IMR-90 (cell line): Measurements from ENCODE around the gene MNAT1. TPM values are rescaled to one million over a fixed set of nuclear protein-coding genes. Genes with fewer than 3 reads are reported as not detected.
A peak's percentile ranks its signal among the peaks of the same experiment; 100 is the strongest.

Source experiments
- ATAC-seq: fragments of 200-7000 bp; cut with Tn5 transposase; 2 replicates; pipeline ENCODE4 v1.9.1; 2020; ENCODE audit warnings: low read depth, mild to moderate bottlenecking, moderate library complexity
- BruUV-seq: library from RNA; stranded (reverse); fragments of 400-500 nt; replicated peaks from 2 replicates; lab custom pipeline; 2021; lab: Mats Ljungman, UMichigan
- CTCF ChIA-PET: fragments of 300-600 bp; formaldehyde crosslinking; extraction: SDS; loops from one replicate; lab custom pipeline; 2021; ENCODE audit warnings: antibody characterized with exemption; lab: Yijun Ruan, JAX
- POLR2A ChIA-PET: fragments of 300-600 bp; sonication (Branson Sonifier 250); formaldehyde crosslinking; loops from one replicate; lab custom pipeline; 2022; ENCODE audit warnings: antibody characterized with exemption; ENCODE audit not compliant: unreplicated experiment; lab: Charles Lee
- DNase-seq: peaks from one replicate; pipeline ENCODE4 v3.0.0; 2013
- H2AFZ ChIP-seq: replicated peaks from 2 replicates; pipeline ENCODE3; 2013; ENCODE audit warnings: low read length, mild to moderate bottlenecking; ENCODE audit not compliant: poor library complexity
- H2AK5ac ChIP-seq: 2 replicates; pipeline ENCODE4 v1.6.1; 2013; ENCODE audit warnings: low read depth, low read length, inconsistent platforms
- H2AK9ac ChIP-seq: replicated peaks from 2 replicates; pipeline ENCODE3; 2013; ENCODE audit warnings: mild to moderate bottlenecking, low read depth, low read length, moderate library complexity; ENCODE audit not compliant: poor library complexity
- H2BK120ac ChIP-seq: 2 replicates; pipeline ENCODE4 v1.6.1; 2013; ENCODE audit warnings: low read depth, low read length, inconsistent platforms
- H2BK15ac ChIP-seq: 3 replicates; pipeline ENCODE4 v1.6.1; 2013; ENCODE audit warnings: low read depth, low read length, inconsistent platforms
- H2BK20ac ChIP-seq: 2 replicates; pipeline ENCODE4 v1.6.1; 2013; ENCODE audit warnings: low read depth, mild to moderate bottlenecking, inconsistent platforms, low read length, moderate library complexity
- H2BK5ac ChIP-seq: 2 replicates; pipeline ENCODE4 v1.6.1; 2013; ENCODE audit warnings: mild to moderate bottlenecking, low read depth, low read length, inconsistent platforms; ENCODE audit not compliant: poor library complexity, severe bottlenecking
- H3K14ac ChIP-seq: replicated peaks from 2 replicates; pipeline ENCODE4 v1.6.1; 2013; ENCODE audit warnings: low read depth, low read length, inconsistent platforms
- H3K18ac ChIP-seq: 2 replicates; pipeline ENCODE4 v1.6.1; 2013; ENCODE audit warnings: low read depth, low read length, control low read depth
- H3K23ac ChIP-seq: 2 replicates; pipeline ENCODE4 v1.6.1; 2013; ENCODE audit warnings: low read depth, low read length, inconsistent platforms
- H3K27ac ChIP-seq: 2 replicates; pipeline ENCODE4 v1.5.1; 2013; ENCODE audit warnings: mild to moderate bottlenecking, control low read depth, low read length; ENCODE audit not compliant: insufficient read depth
- H3K27me3 ChIP-seq: 2 replicates; pipeline ENCODE4 v1.6.1; 2013; ENCODE audit warnings: low read length; ENCODE audit not compliant: control insufficient read depth, insufficient read depth
- H3K36me3 ChIP-seq: 2 replicates; pipeline ENCODE4 v1.6.1; 2013; ENCODE audit warnings: low read length, mixed read lengths; ENCODE audit not compliant: control insufficient read depth, insufficient read depth
- H3K4ac ChIP-seq: 2 replicates; pipeline ENCODE4 v1.6.1; 2013; ENCODE audit warnings: low read depth, low read length, inconsistent platforms
- H3K4me1 ChIP-seq: 2 replicates; pipeline ENCODE4 v1.6.1; 2013; ENCODE audit warnings: low read length, mixed read lengths; ENCODE audit not compliant: control insufficient read depth, insufficient read depth
- H3K4me2 ChIP-seq: 2 replicates; pipeline ENCODE4 v1.6.1; 2013; ENCODE audit warnings: low read depth, mild to moderate bottlenecking, control low read depth, low read length, moderate library complexity
- H3K4me3 ChIP-seq: 2 replicates; pipeline ENCODE4 v1.5.1; 2013; ENCODE audit warnings: low read depth, mild to moderate bottlenecking, control low read depth, low read length, moderate library complexity; ENCODE audit not compliant: insufficient read depth
- H3K56ac ChIP-seq: 2 replicates; pipeline ENCODE4 v1.6.1; 2013; ENCODE audit warnings: low read length, inconsistent platforms; ENCODE audit not compliant: insufficient read depth; ENCODE audit errors: extremely low read depth
- H3K79me1 ChIP-seq, 2 experiments: 2 replicates each; pipeline ENCODE4 v1.6.1; 2013; ENCODE audit warnings: low read length in 2 of 2, inconsistent platforms in 1 of 2, low read depth in 1 of 2
- H3K9ac ChIP-seq: 2 replicates; pipeline ENCODE4 v1.6.1; 2013; ENCODE audit warnings: low read depth, low read length, control low read depth
- H3K9me1 ChIP-seq: 2 replicates; pipeline ENCODE4 v1.6.1; 2013; ENCODE audit warnings: low read length, inconsistent platforms; ENCODE audit not compliant: insufficient read depth
- H3K9me3 ChIP-seq: 2 replicates; pipeline ENCODE4 v1.6.1; 2013; ENCODE audit warnings: low read length; ENCODE audit not compliant: control insufficient read depth, insufficient read depth
- H4K20me1 ChIP-seq: 2 replicates; pipeline ENCODE4 v1.6.1; 2013; ENCODE audit warnings: low read length, inconsistent platforms; ENCODE audit not compliant: insufficient read depth
- H4K5ac ChIP-seq: 2 replicates; pipeline ENCODE4 v1.6.1; 2013; ENCODE audit warnings: mild to moderate bottlenecking, low read depth, low read length, control low read depth
- H4K8ac ChIP-seq, 2 experiments: 2 replicates each; pipeline ENCODE4 v1.6.1; 2013; ENCODE audit warnings: low read depth in 2 of 2, low read length in 2 of 2, control low read depth in 1 of 2, inconsistent platforms in 1 of 2
- H4K91ac ChIP-seq: 2 replicates; pipeline ENCODE4 v1.6.1; 2013; ENCODE audit warnings: low read depth, low read length, inconsistent platforms; ENCODE audit not compliant: insufficient read depth
- BHLHE40 ChIP-seq: fragments of 150-350 bp; IDR thresholded peaks from 2 replicates; pipeline ENCODE4 v1.6.1; 2016; ENCODE audit warnings: mild to moderate bottlenecking, low read depth, low read length
- CHD1 ChIP-seq: IDR thresholded peaks from 2 replicates; pipeline ENCODE4 v1.6.1; 2012; ENCODE audit warnings: low read depth, low read length, improper control_type of control experiment
- FOS ChIP-seq: fragments of 150-350 bp; IDR thresholded peaks from 2 replicates; pipeline ENCODE4 v1.6.1; 2016; ENCODE audit warnings: low read depth, low read length
- MAZ ChIP-seq: IDR thresholded peaks from 2 replicates; pipeline ENCODE4 v1.6.1; 2012; ENCODE audit warnings: low read depth, mild to moderate bottlenecking, low read length, improper control_type of control experiment, moderate library complexity, borderline replicate concordance
- MXI1 ChIP-seq: IDR thresholded peaks from 2 replicates; pipeline ENCODE4 v1.6.1; 2012; ENCODE audit warnings: low read depth, mild to moderate bottlenecking, low read length, moderate library complexity, borderline replicate concordance
- POLR2A ChIP-seq: IDR thresholded peaks from 2 replicates; pipeline ENCODE4 v1.6.1; 2012; ENCODE audit warnings: mild to moderate bottlenecking, low read depth, low read length
- USF2 ChIP-seq: fragments of 150-350 bp; IDR thresholded peaks from 2 replicates; pipeline ENCODE4 v1.6.1; 2017; ENCODE audit warnings: mild to moderate bottlenecking, antibody characterized with exemption, low read length, low read depth
- dilution Hi-C: fragments of 300-500 bp; cut with HindIII; formaldehyde crosslinking; loops from one replicate; pipeline ENCODE4 v1.14.3; 2018; ENCODE audit warnings: low sequenced_read_pairs; ENCODE audit not compliant: unreplicated experiment
- in situ Hi-C: fragments of 300-500 bp; cut with MboI; formaldehyde crosslinking; loops from 3 replicates; pipeline ENCODE4 v1.14.3; 2019; ENCODE audit warnings: low sequenced_read_pairs, inconsistent platforms, mixed read lengths
- intact Hi-C: fragments of 100-400 bp; cut with micrococcal nuclease; formaldehyde crosslinking; loops from 2 replicates; pipeline ENCODE4 v1.10.0; 2022
- polyA plus RNA-seq, 3 experiments: library from polyadenylated mRNA; depleted of rRNA; stranded (reverse); fragments of >200 nt; gene quantifications; 2 replicates each; pipeline ENCODE4 v1.2.3, GENCODE V29; 2012; ENCODE audit warnings: low replicate concordance in 1 of 3
- total RNA-seq: library from RNA; depleted of rRNA; stranded (reverse); fragments of >200 nt; gene quantifications from 2 replicates; pipeline ENCODE4 v1.2.3, GENCODE V29; 2012

Gene MNAT1
- total and polyA plus RNA-seq, 2 of the 4 experiments (the other 2 are of a cell fraction): 48.2 to 53.0 TPM

GRCh38 chr14:60905923-60906322, 171.4 kb downstream of the MNAT1 start:
- no peak overlapping the region for H3K27ac ChIP-seq
- no peak overlapping the region for H3K9ac ChIP-seq
- ATAC-seq (no peak), DNase-seq (peak; percentile 38)
- H2AFZ ChIP-seq: no peak overlapping the region
- BruUV-seq: no TSS peak
- no peak overlapping the region for H3K4me3 ChIP-seq
- ChIA-PET POLR2A (no interaction called here), CTCF (no interaction called here)
- H3K9me3 ChIP-seq: no peaks in the 10 kb centered on the region
- H4K20me1 ChIP-seq: peaks cover 3% of the 10 kb centered on the region; the same call in 1 of the 2 replicates
- no peak overlapping the region for H2BK15ac ChIP-seq
- no peak overlapping the region for H2AK5ac ChIP-seq
- in situ Hi-C loops: no loop called here
- dilution Hi-C loops: no loop called here
- no peaks in the 10 kb centered on the region; the same call in 1 of the 2 replicates for H3K4me1 ChIP-seq
- no peak overlapping the region for H4K91ac ChIP-seq
- H2AK9ac ChIP-seq: no peak overlapping the region
- no peak overlapping the region for H3K23ac ChIP-seq
- TF ChIP-seq BHLHE40 (no peak), MXI1 (no peak), MAZ (no peak), FOS (no peak), CHD1 (no peak), POLR2A (no peak), USF2 (no peak)
- peaks cover 5 to 14% of the 10 kb centered on the region in 2 experiments for H3K79me1 ChIP-seq
- H3K4me2 ChIP-seq: no peak overlapping the region
- no peak overlapping the region for H2BK20ac ChIP-seq
- H4K5ac ChIP-seq: no peak overlapping the region
- H3K4ac ChIP-seq: no peak overlapping the region
- H2BK120ac ChIP-seq: no peak overlapping the region
- H3K14ac ChIP-seq: no peak overlapping the region; the same call in 1 of the 2 replicates
- H3K9me1 ChIP-seq: no peaks in the 10 kb centered on the region; the same call in 1 of the 2 replicates
- intact Hi-C loops: no loop called here
- 0 out of 2 replicates have a peak overlapping the region, but pooled peaks have one; percentile 5 for H3K56ac ChIP-seq
- H3K18ac ChIP-seq: no peak overlapping the region
- H4K8ac ChIP-seq: no peak overlapping the region
- no peaks in the 10 kb centered on the region for H3K27me3 ChIP-seq
- no peaks in the 10 kb centered on the region for H3K36me3 ChIP-seq
- H2BK5ac ChIP-seq: peak overlapping the region; percentile 39
